ENCODE measurements around the gene GTF3C4. TPM values are rescaled to one million over a fixed set of nuclear protein-coding genes. Genes with fewer than 3 reads are reported as not detected.

The GTF3C4 gene
- total RNA-seq, 4 donors from 2014 or later, result 16.6 to 25.9 (median 24.1) TPM

DNA sequence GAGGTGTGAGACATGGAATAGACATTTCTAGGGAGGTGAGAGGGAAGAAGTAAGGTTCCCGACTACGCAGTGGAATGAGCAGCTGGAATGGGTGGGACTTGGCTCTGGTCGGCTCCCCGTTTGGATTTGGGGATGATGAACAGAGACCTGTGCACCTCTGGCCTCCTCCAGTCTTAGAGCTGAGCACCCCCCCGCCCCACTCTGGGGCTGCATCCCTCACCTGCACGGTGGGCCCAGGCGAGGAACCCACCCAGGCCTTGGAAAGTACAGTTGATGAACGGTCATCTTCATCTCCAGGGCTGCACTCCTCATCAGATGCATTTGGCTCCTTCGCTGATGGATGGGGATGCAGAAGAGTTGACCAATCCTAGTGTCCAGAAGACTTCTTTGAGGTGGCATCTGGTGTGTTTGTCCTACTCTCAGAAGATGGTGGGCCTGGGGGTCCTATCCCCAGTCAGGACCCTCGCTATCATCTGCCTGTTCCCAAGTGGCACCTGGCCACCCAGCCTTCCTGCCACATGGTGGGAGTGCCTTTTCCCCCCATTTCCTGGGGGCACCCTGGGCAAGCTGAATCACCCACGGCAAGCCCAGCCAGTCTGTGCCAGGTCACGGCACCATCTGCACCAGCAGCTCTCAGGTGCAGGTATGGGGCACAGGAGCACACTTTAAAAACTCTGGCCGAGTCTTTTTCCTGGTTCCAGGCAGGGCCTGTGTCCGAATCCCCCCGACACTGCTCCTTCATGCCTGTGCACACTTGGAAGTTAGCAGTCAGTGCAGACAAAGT lies 70.5 kb downstream of the GTF3C4 start:
- H3K27ac ChIP-seq, result no peak overlapping the region
- H3K4me1 ChIP-seq, result peaks cover 5% of the 10 kb centered on the region
- no peak overlapping the region for H3K4me3 ChIP-seq
- TF ChIP-seq POLR2AphosphoS5 (IDR thresholded peaks at IDR 0.05), result no peak
- peaks cover 21% of the 10 kb centered on the region for H3K27me3 ChIP-seq
- no peak for DNase-seq (ENCODE audit: low spot score in 2 of 2)
- WGBS, result 73% methylated on average over 4 of the region's 15 CpGs
- no peaks in the 10 kb centered on the region for H3K36me3 ChIP-seq
- H3K9me3 ChIP-seq, result no peaks in the 10 kb centered on the region

DNA sequence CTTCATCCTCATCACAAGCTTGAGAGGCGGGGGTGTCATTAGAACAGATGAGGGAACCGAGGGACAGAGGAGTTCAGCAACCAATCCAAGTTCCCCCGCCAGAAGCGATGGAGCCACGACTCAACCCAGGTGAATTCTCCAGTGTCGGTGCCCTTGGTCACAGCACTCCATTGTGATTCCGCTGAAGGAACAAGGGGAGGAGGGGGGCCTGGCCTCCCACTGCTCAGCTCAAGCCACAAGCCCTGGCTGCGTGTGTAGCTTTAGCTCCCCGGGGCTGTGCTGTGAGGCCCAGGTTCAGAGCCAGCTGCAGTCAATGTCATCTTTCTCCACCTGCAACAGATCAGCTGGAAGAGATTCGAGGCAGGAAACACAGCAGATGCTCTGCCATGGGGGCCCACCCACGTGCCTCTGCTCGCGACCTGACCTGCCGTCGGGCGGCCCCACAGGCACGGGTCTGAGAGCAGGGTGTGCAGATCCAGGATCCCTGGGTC lies 72.6 kb downstream of the GTF3C4 start:
- Histone ChIP-seq H3K36me3 (no peaks in the 10 kb centered on the region), H3K4me1 (peaks cover 5% of the 10 kb centered on the region), H3K27me3 (peaks cover 21% of the 10 kb centered on the region), H3K27ac (no peak overlapping the region), H3K9me3 (no peaks in the 10 kb centered on the region), H3K4me3 (no peak overlapping the region)
- WGBS, result 74% methylated on average over 5 of the region's 17 CpGs
- peak in 1 of 2 donors; percentile 54 for DNase-seq (ENCODE audit: low spot score in 2 of 2)
- TF ChIP-seq, protein P1, sequence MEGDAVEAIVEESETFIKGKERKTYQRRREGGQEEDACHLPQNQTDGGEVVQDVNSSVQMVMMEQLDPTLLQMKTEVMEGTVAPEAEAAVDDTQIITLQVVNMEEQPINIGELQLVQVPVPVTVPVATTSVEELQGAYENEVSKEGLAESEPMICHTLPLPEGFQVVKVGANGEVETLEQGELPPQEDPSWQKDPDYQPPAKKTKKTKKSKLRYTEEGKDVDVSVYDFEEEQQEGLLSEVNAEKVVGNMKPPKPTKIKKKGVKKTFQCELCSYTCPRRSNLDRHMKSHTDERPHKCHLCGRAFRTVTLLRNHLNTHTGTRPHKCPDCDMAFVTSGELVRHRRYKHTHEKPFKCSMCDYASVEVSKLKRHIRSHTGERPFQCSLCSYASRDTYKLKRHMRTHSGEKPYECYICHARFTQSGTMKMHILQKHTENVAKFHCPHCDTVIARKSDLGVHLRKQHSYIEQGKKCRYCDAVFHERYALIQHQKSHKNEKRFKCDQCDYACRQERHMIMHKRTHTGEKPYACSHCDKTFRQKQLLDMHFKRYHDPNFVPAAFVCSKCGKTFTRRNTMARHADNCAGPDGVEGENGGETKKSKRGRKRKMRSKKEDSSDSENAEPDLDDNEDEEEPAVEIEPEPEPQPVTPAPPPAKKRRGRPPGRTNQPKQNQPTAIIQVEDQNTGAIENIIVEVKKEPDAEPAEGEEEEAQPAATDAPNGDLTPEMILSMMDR (IDR thresholded peaks at IDR 0.05), result no peak
- no peak for TF ChIP-seq POLR2AphosphoS5 (IDR thresholded peaks at IDR 0.05)
- no peak for TF ChIP-seq POLR2A (IDR thresholded peaks at IDR 0.05)
- TF ChIP-seq EP300 (IDR thresholded peaks at IDR 0.05), result no peak

DNA sequence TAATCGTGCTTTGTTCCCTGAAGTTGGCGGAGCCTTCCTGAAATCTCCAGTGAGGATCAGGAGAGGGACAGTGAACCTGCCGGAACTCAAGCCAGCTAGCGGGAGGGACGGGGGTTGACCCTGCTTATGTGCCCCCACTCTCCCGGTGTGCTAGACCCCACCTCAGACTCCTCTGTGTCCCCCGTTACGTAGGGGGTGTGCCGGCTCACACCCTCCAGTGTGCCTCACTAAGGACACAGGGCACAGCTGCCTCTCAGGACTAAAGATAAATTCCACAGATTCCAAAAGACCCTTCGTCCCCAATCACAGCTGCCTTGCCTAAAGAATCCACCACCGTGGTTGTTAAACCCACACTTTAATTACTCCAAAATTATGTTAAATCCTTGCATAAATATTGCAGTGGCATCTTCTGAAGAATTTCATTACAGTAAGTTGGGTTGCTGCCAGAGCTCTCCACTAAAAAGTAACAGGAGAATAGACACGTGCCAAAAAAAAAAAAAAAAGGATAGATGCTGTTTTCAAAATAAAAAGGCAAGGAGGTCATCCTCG lies 73.7 kb downstream of the GTF3C4 start:
- Histone ChIP-seq H3K4me1 (peaks cover 5% of the 10 kb centered on the region), H3K36me3 (no peaks in the 10 kb centered on the region), H3K9me3 (no peaks in the 10 kb centered on the region), H3K27ac (no peak overlapping the region), H3K27me3 (peaks cover 21% of the 10 kb centered on the region), H3K4me3 (no peak overlapping the region)
- DNase-seq (ENCODE audit: low spot score in 2 of 2), result peak in 1 of 2 donors; percentile 47
- 48% methylated on average over 7 of the region's 13 CpGs for WGBS
- TF ChIP-seq POLR2AphosphoS5 (IDR thresholded peaks at IDR 0.05), result no peak
- no peak for TF ChIP-seq POLR2A (IDR thresholded peaks at IDR 0.05)
- no peak for TF ChIP-seq EP300 (IDR thresholded peaks at IDR 0.05)
- TF ChIP-seq, protein P1 (IDR thresholded peaks at IDR 0.05), result no peak

Other genes with a start within 250 kb of the GTF3C4 start
- gene BARHL1, start 87.9 kb upstream of the GTF3C4 start, total RNA-seq, result not detected
- 10 to 100 TPM; 18.6 to 35.8 (median 20.5) TPM for gene DDX31, start 481 bp upstream of the GTF3C4 start, total RNA-seq
- gene AK8, start 207.8 kb downstream of the GTF3C4 start, total RNA-seq, result 1 to 10 TPM; 1.4 to 3.7 (median 1.8) TPM
- 10 to 100 TPM in 1 of 4 donors, 1 to 10 TPM in 3; 8.7 to 10.3 (median 9.9) TPM for gene SPACA9, start 208.4 kb downstream of the GTF3C4 start, total RNA-seq